ENCODE measurements around the gene INTS14. TPM values are rescaled to one million over a fixed set of nuclear protein-coding genes. Genes with fewer than 3 reads are reported as not detected.
A peak's percentile ranks its signal among the peaks of the same experiment; 100 is the strongest.

Gene INTS14
- total RNA-seq, 1 experiment from 2014 or later, result 44.7 TPM

- Mint-ChIP-seq H3K4me3 (no peak overlapping the region), H3K4me1 (no peaks in the 10 kb centered on the region), H3K27ac (peak overlapping the region in 2 of 3 experiments; percentile 1 to 73; a peak in 2 of 7 replicates), H3K36me3 (ENCODE audit: insufficient read depth in 1 of 3, low read depth in 3 of 3) (peaks cover 3 to 83% (median 57%) of the 10 kb centered on the region in 3 experiments; a peak in 6 of 7 replicates), H3K27me3 (ENCODE audit: low read depth) (no peaks in the 10 kb centered on the region), H3K9me3 (no peaks in the 10 kb centered on the region)
- no peak overlapping the region for H3K4ac ChIP-seq (ENCODE audit: low read depth, low read length)
- 100% methylated on average over 2 of the region's 2 CpGs for WGBS (ENCODE audit: extremely low coverage, insufficient read length, low lambda C conversion rate)
- no peak overlapping the region for H3K23ac ChIP-seq (ENCODE audit: insufficient read length, low read depth, low read length)
- no peaks in the 10 kb centered on the region for H3K23me2 ChIP-seq (ENCODE audit: insufficient read length, low read depth, low read length, poor library complexity, severe bottlenecking)
- no peak overlapping the region for H2BK5ac ChIP-seq (ENCODE audit: insufficient read length, low read length)
- no peaks in the 10 kb centered on the region for H3K9me3 ChIP-seq (ENCODE audit: control insufficient read depth, low read depth, low read length)
- no peak overlapping the region for H4K5ac ChIP-seq (ENCODE audit: insufficient read length, low read depth, low read length)
- no peak overlapping the region for H2BK120ac ChIP-seq (ENCODE audit: low read depth, low read length, poor library complexity, severe bottlenecking)
- H4K20me1 ChIP-seq (ENCODE audit: control insufficient read depth, insufficient read depth, insufficient read length), result no peaks in the 10 kb centered on the region
- no peak for TF ChIP-seq CTCF (conservative IDR thresholded peaks at IDR 0.05)
- no peak overlapping the region for H2AFZ ChIP-seq (ENCODE audit: low read length)
- H2BK20ac ChIP-seq (ENCODE audit: low read depth, low read length, poor library complexity, severe bottlenecking), result no peak overlapping the region
- H3K79me1 ChIP-seq (ENCODE audit: insufficient read depth, low read depth, low read length, poor library complexity, severe bottlenecking), result no peaks in the 10 kb centered on the region
- H3K14ac ChIP-seq (ENCODE audit: insufficient read depth, low read length), result no peak overlapping the region
- no peak for DNase-seq
- H3K27ac ChIP-seq (ENCODE audit: insufficient read length, low read depth, low read length), result no peak overlapping the region
- no peak overlapping the region for H3K9ac ChIP-seq (ENCODE audit: extremely low read depth, insufficient read length, low read length)
- H3K4me1 ChIP-seq (ENCODE audit: insufficient read depth, low read length), result no peaks in the 10 kb centered on the region
- no peak overlapping the region for H2BK15ac ChIP-seq (ENCODE audit: low read depth, low read length)
- no peak overlapping the region for H4K8ac ChIP-seq (replicated peaks; ENCODE audit: insufficient read length, low read depth, low read length)
- no peak overlapping the region for H2BK12ac ChIP-seq (ENCODE audit: insufficient read length, low read depth, low read length)
- H3K56ac ChIP-seq (ENCODE audit: insufficient read length, low read depth, low read length), result no peak overlapping the region
- no peaks in the 10 kb centered on the region for H3K27me3 ChIP-seq (ENCODE audit: insufficient read depth, low read length)
- no peak overlapping the region for H3K18ac ChIP-seq (ENCODE audit: insufficient read length, low read depth, low read length)
- no peak overlapping the region for H3T11ph ChIP-seq (ENCODE audit: low read length)
- H3K79me2 ChIP-seq (ENCODE audit: insufficient read depth, low read length), result no peaks in the 10 kb centered on the region
- no peak overlapping the region for H4K91ac ChIP-seq (ENCODE audit: insufficient read length, low read depth, low read length)
- no peak overlapping the region for H3K4me2 ChIP-seq (ENCODE audit: insufficient read depth, insufficient read length, low read length)
- H2AK5ac ChIP-seq (ENCODE audit: insufficient read length, low read length), result no peak overlapping the region
These were observed 12.5 kb downstream of the INTS14 start for GRCh38 chr15:65598468-65598867.
